Lung microvascular endothelial cell (primary cell): ENCODE results near the gene NR4A2. TPM values are rescaled to one million over a fixed set of nuclear protein-coding genes. Genes with fewer than 3 reads are reported as not detected.
"Not testable (repeated sequence)": the region's sequence is repeated elsewhere in the genome, so short reads cannot be mapped to it uniquely, and the experiment has no call there.

Source experiments
- DNase-seq, 2 donors: peaks; one replicate each; pipeline versions ENCODE4 v3.0.0 to v3.0.0-alpha.2; 2010; ENCODE audit warnings: low read depth in 2 of 2
- total RNA-seq: library from RNA; depleted of rRNA; stranded (reverse); fragments of >200 nt; gene quantifications from 2 replicates; pipeline ENCODE4 v1.2.1, GENCODE V29; 2014

The NR4A2 gene
- total RNA-seq, 1 donor from 2014 or later, result 0.20 TPM

GRCh38 chr2:156322051-156322685 lies 10.4 kb downstream of the NR4A2 start:
- DNase-seq, result no peak

GRCh38 chr2:156321243-156321904 lies 11.1 kb downstream of the NR4A2 start:
- no peak for DNase-seq

GRCh38 chr2:156320486-156321098 lies 11.9 kb downstream of the NR4A2 start:
- no peak for DNase-seq

GRCh38 chr2:156319811-156320485 lies 12.6 kb downstream of the NR4A2 start:
- no peak for DNase-seq

- DNase-seq, result no peak
Observed at GRCh38 chr2:156317631-156318030, 14.9 kb downstream of the NR4A2 start.

- no peak for DNase-seq
Observed at GRCh38 chr2:156311976-156312375, 20.5 kb downstream of the NR4A2 start.

GRCh38 chr2:156310773-156311172 lies 21.7 kb downstream of the NR4A2 start:
- DNase-seq, result no peak

- DNase-seq, result no peak
Observed at GRCh38 chr2:156309917-156310316, 22.6 kb downstream of the NR4A2 start.

- DNase-seq, result no peak
Observed at GRCh38 chr2:156309167-156309566, 23.4 kb downstream of the NR4A2 start.

GRCh38 chr2:156306821-156307220 lies 25.7 kb downstream of the NR4A2 start:
- DNase-seq, result no peak

GRCh38 chr2:156305121-156305520 lies 27.4 kb downstream of the NR4A2 start:
- DNase-seq, result no peak

GRCh38 chr2:156300337-156300736 lies 32.2 kb downstream of the NR4A2 start:
- DNase-seq, result no peak

GRCh38 chr2:156294945-156295580 lies 37.5 kb downstream of the NR4A2 start:
- no peak for DNase-seq

- not testable (repeated sequence) for DNase-seq
Observed at GRCh38 chr2:156293382-156293781, 39.1 kb downstream of the NR4A2 start.

- no peak for DNase-seq
Observed at GRCh38 chr2:156279446-156280150, 52.9 kb downstream of the NR4A2 start.

Other genes with a start within 250 kb of the NR4A2 start
- gene GPD2, start 103.7 kb upstream of the NR4A2 start, total RNA-seq, result 21.0 and 25.7 TPM in 2 replicates